ENCODE results near the gene TMEM184A.
"Not testable (repeated sequence)": the region's sequence is repeated elsewhere in the genome, so short reads cannot be mapped to it uniquely, and the experiment has no call there.

TMEM184A gene

DNA sequence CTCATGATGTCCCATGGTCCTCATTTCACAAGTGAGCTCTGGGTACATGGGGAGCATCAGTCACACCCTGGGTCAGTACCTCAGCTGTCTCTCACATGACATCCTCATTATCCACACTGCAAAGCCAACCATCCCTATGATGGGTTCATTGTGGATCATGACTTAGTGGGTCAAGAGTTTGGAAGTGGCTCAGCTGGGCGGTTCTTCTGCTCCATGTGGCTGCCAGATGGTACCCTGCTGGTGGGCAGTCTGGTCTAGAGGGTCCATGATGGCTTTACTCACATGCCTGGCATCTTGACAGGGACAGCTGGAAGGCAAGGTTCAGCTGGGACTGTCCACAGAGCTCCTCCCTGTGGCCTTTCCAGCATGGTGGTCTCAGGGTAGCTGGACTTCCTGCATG is 33.0 kb upstream of the TMEM184A start:
- DNase-seq = no peak

- no peak for DNase-seq
These were observed 31.7 kb upstream of the TMEM184A start for GRCh38 chr7:1587738-1588137.

DNA sequence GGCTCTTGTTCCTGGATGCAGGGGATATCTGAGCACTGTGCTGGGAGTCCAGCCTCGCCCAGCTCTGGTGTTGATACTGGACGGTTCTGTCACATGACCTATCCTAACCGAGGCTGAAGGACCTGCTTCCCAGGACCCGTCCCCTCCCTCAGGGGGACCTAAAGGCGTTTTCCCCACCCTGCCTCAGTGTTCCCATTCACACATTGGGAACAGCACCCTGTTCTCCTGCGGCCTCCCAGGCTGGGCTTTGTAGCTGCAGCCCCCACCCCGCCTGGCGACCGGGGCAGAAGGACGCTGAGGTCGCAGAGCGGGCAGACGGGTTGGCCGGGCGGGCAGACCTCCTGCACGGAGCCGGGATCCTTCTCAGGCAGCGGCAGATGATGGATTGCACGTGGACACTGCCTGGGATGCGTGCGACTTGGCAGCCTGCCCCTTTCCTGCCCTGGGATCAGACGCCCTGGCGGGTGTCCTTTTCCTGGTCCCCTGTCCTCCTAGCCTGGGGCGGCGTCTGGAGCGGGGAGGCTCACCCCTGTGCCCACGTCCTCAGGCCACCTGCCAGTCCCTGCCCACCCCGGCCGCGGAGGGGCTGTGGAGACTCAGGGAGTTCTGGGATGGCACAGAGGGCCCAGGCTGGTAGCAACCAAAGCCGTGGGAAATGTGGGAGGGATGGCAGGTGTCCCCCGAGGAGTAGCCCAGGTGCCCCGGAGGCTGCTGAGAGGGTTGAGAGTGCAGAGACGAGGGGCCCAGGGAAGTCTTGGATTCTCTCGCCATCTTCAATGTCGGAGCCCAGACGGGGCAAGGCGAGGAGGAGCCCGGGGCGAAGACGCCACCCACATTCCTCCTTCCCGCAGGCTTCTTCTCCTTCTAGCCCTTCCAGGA is 31.1 kb upstream of the TMEM184A start:
- no peak for DNase-seq

- DNase-seq = no peak
These were observed 30.3 kb upstream of the TMEM184A start for GRCh38 chr7:1586126-1586826.

GRCh38 chr7:1585142-1585981 is 29.4 kb upstream of the TMEM184A start:
- no peak for DNase-seq

GRCh38 chr7:1584700-1585099 is 28.7 kb upstream of the TMEM184A start:
- DNase-seq = no peak

- not testable (repeated sequence) for DNase-seq
These were observed 27.4 kb upstream of the TMEM184A start for GRCh38 chr7:1583241-1583930.

- no peak for DNase-seq
These were observed 24.5 kb upstream of the TMEM184A start for GRCh38 chr7:1580422-1581030.

DNA sequence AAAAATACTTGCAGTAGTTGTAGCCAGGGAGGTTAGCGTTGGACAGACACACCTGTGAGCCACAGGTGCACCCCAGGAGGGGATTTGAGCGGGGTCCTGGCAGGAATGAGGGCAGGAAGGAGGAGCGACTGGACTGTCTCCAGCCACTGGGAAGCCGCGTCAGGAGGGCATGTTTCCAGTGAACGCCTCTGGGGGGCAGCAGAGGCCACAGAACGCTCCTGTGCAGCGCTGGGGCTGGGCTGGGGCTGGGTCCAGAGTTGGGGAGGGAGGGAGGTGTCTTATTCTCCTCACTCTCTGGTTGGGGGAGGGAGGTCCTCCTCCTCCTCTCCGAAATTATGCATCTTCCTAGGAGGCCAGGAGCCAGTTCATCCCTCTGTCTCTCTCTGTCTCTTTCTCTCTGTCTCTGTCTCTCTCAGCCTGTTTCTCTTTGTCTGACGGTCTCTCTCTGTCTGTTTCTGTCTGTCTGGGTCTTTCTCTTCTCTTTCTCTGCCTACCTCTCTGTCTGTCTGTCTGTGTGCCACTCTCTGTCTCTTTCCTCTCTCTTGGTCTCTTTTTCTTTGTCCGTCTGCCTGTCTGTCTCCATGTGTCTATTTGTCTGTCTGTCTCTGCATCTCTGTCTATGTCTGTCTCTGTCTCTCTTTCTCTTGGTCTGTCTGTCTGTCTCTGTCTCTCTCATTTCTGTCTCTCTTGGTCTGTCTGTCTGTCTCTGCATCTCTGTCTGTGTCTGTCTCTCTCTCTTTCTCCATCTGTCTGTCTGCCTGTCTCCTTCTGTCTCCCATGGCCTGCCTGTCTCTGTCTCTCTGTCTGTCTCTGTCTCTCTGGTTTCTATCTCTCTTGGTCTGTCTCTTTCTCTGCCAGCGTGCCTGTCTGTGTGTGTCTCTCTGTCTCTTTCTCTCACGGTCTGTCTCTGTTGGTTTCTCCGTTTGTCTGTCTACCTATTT is 23.7 kb upstream of the TMEM184A start:
- DNase-seq = peak; percentile 52

DNA sequence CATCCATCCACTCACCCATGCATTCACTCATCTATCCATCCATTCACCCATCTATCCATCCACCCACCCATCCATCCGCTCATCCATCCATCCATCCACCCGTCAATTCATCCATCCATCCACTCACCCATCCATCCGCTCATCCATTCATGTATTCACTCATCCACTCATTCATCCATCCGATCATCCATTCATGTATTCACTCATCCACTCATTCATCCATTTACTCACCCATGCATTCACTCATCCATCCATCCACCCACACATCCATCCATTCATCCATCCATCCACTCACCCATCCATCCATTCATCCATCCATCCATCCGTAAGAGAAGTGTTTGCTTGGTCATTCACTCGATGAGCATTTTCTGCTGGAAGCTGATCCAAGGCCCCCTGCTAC is 22.5 kb upstream of the TMEM184A start:
- DNase-seq = no peak

- no peak for DNase-seq
These were observed 20.7 kb upstream of the TMEM184A start for GRCh38 chr7:1576521-1577253.

GRCh38 chr7:1575809-1576208 is 19.8 kb upstream of the TMEM184A start:
- DNase-seq = no peak

DNA sequence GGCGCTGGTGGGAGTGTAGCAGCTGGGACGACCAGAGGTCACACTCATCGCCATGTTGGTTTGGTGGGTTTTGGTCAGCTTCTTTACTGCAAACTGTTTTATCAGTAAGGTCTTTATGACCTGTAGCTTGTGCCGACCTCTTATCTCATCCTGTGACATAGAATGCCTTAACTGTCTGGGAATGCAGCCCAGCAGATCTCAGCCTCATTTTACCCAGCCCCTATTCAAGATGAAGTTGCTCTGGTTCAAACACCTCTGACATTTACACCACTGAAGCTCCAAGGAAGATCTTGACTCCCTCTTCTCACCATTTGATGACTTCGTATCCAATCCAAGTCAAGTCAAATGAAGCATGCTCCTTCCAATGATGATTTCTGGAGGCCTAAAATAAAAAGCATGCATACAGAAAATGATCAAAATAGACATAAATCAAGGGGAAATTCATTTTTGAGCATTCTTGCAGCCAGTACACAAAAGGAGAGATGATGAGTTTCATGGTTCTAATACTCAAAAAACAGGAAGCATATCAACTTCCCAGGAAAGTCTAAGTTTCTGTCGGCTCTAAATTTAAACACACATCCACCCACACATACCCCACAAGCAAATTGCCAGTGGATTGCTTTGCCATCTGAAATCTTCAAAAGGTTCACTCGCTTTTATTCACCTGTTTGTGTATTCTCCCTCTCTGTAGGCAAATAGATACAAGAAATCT is 16.3 kb upstream of the TMEM184A start:
- no peak for DNase-seq

- peak; percentile 82 for DNase-seq
These were observed 14.0 kb upstream of the TMEM184A start, which contains the start of gene PSMG3 for GRCh38 chr7:1569833-1570632. PSMG3 (minus strand) TSS chr7:1570032; CDS start chr7:1569339, 693 bp downstream.

DNA sequence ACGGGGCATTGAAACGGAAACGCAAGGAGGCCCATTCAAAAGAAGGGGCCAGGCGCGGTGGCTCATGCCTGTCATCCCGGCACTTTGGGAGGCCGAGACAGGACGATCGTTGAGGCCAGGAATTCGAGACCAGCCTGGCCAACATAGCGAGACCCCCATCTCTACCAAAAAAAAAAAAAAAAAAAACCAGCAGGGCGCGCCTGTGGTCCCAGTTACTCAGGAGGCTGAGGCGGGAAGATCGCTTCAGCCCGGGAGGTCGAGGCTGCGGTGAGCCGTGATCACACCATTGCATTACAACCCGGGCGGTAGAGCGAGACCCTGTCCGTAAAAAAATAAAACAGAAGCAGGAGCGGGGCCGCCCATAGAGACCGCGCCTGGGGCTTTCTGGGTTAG is 13.4 kb upstream of the TMEM184A start:
- no peak for DNase-seq

- peak; percentile 15 for DNase-seq
These were observed 13.0 kb upstream of the TMEM184A start for GRCh38 chr7:1569016-1569415.

DNA sequence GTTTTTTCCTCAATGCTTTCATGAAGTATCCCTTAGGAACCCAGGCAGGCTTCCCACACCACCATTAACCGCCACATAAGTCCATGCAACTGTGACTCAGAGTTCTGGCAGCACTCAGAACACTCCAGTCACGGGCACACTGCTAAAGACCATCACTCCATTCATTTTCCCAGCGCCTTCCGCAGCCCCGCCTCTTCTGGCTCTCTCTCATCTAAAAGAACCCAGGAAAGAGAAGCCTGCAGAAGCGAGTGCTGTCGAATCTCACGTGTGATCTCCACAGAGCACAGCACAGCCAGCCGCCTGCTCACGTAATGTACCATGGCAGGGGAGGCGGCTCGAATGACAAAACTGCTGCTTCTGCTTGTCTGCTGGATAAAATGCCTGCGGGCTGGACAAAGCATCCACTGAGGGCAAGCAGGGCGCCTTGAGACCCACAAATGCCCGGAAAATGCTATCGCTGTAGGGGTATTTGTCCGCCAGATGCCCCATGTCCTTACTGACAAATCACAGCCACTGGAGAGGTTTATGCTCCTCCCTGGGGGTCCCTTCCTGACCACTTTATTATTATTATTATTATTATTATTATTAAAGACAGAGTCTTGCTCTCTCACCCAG is 12.0 kb upstream of the TMEM184A start:
- no peak for DNase-seq

Measured in activated effector memory CD4-positive, alpha-beta T cell treated with Interleukin-2 at 50 U/mL for 16 hours (primary cell).